H1 (cell line): ENCODE data around the gene PRICKLE2. TPM values are rescaled to one million over a fixed set of nuclear protein-coding genes. Genes with fewer than 3 reads are reported as not detected.

Source experiments
- CTCF ChIA-PET: fragments of 300-600 bp; sonication (Branson Sonifier 250); formaldehyde crosslinking; loops from one replicate; lab custom pipeline; 2021; ENCODE audit not compliant: partially characterized antibody; lab: Charles Lee
- POLR2A ChIA-PET: fragments of 300-600 bp; sonication (Branson Sonifier 250); formaldehyde crosslinking; loops from one replicate; lab custom pipeline; 2021; ENCODE audit warnings: inconsistent platforms; ENCODE audit not compliant: partially characterized antibody; lab: Charles Lee
- DNase-seq, 2 experiments: peaks; one replicate each; pipeline versions ENCODE4 v3.0.0 to v3.0.0-alpha.2; 2010 to 2022; ENCODE audit warnings: low spot score in 2 of 2, low read depth in 1 of 2, mixed read lengths in 1 of 2
- FAIRE-seq: peaks from 2 replicates; lab custom pipeline; 2011; peaks lifted over from hg19 to GRCh38; lab: Jason Lieb, UNC
- H2AFZ ChIP-seq: 2 replicates; pipeline ENCODE4 v1.8.1; 2012; ENCODE audit warnings: low read length, inconsistent platforms
- H2AK5ac ChIP-seq: 2 replicates; pipeline ENCODE4 v1.6.1; 2013; ENCODE audit warnings: low read depth, low read length
- H2BK120ac ChIP-seq: replicated peaks from 2 replicates; pipeline ENCODE3; 2013; ENCODE audit warnings: low read depth, low read length, inconsistent platforms
- H2BK12ac ChIP-seq: 2 replicates; pipeline ENCODE4 v1.6.1; 2013; ENCODE audit warnings: low read depth, low read length
- H2BK15ac ChIP-seq: 2 replicates; pipeline ENCODE4 v1.6.1; 2013; ENCODE audit warnings: low read length
- H2BK20ac ChIP-seq: 2 replicates; pipeline ENCODE4 v1.6.1; 2013; ENCODE audit warnings: low read length
- H2BK5ac ChIP-seq: 2 replicates; pipeline ENCODE4 v1.6.1; 2013; ENCODE audit warnings: low read depth, low read length
- H3K14ac ChIP-seq: 2 replicates; pipeline ENCODE4 v1.6.1; 2013; ENCODE audit warnings: inconsistent platforms; ENCODE audit not compliant: insufficient read length
- H3K18ac ChIP-seq: 2 replicates; pipeline ENCODE4 v1.6.1; 2013; ENCODE audit warnings: low read length; ENCODE audit errors: extremely low read depth
- H3K23ac ChIP-seq: 2 replicates; pipeline ENCODE4 v1.6.1; 2013; ENCODE audit warnings: inconsistent platforms; ENCODE audit not compliant: insufficient read length
- H3K23me2 ChIP-seq: 2 replicates; pipeline ENCODE4 v1.6.1; 2013; ENCODE audit warnings: low read depth, low read length
- H3K27ac ChIP-seq: 2 replicates; pipeline ENCODE4 v1.6.1; 2011; ENCODE audit warnings: low read depth, low read length, inconsistent platforms
- H3K27me3 ChIP-seq, 4 experiments: replicated peaks in 1 of 4; 1 replicate in 1 of 4; 2 replicates in 3 of 4; pipeline versions ENCODE4 v1.6.1 to v1.8.1; 2011 to 2013; ENCODE audit warnings: low read length in 3 of 4, mild to moderate bottlenecking in 3 of 4, inconsistent platforms in 2 of 4, mixed read lengths in 2 of 4, moderate library complexity in 1 of 4; ENCODE audit not compliant: control insufficient read depth in 3 of 4, insufficient read depth in 3 of 4; ENCODE audit errors: extremely low read depth in 1 of 4
- H3K36me3 ChIP-seq, 4 experiments: 2 replicates each; pipeline versions ENCODE4 v1.6.1 to v1.8.1; 2011 to 2013; ENCODE audit warnings: mild to moderate bottlenecking in 4 of 4, low read length in 3 of 4, moderate library complexity in 2 of 4, control low read depth in 1 of 4, inconsistent platforms in 1 of 4; ENCODE audit not compliant: insufficient read depth in 4 of 4, control insufficient read depth in 2 of 4
- H3K4ac ChIP-seq: replicated peaks from 2 replicates; pipeline ENCODE3; 2013; ENCODE audit warnings: low read length, low read depth, mixed read lengths, inconsistent platforms; ENCODE audit not compliant: insufficient read length
- H3K4me1 ChIP-seq, 4 experiments: replicated peaks in 1 of 4; 1 replicate in 1 of 4; 2 replicates in 3 of 4; pipeline versions ENCODE4 v1.6.1 to v1.8.1; 2011 to 2013; ENCODE audit warnings: low read length in 3 of 4, inconsistent platforms in 2 of 4, mixed read lengths in 1 of 4; ENCODE audit not compliant: insufficient read depth in 4 of 4, control insufficient read depth in 3 of 4
- H3K4me2 ChIP-seq, 2 experiments: 2 replicates each; pipeline versions ENCODE4 v1.6.1 to v1.8.1; 2011 to 2013; ENCODE audit warnings: low read depth in 2 of 2, low read length in 2 of 2, control low read depth in 1 of 2, inconsistent platforms in 1 of 2, mild to moderate bottlenecking in 1 of 2; ENCODE audit not compliant: insufficient read depth in 1 of 2
- H3K4me3 ChIP-seq, 4 experiments: fragments of 200-600, 300-600 bp in 1 of 4; sonication (generic), shearing (Covaris generic), sonication (Bioruptor Twin) in 1 of 4; 2 replicates each; pipeline versions ENCODE4 v1.5.1 to v1.8.1; 2011 to 2016; ENCODE audit warnings: low read length in 4 of 4, low read depth in 3 of 4, control low read depth in 2 of 4, inconsistent platforms in 2 of 4, mild to moderate bottlenecking in 2 of 4, mixed read lengths in 1 of 4, moderate library complexity in 1 of 4; ENCODE audit not compliant: insufficient read depth in 2 of 4; ENCODE audit errors: extremely low read depth in 1 of 4
- H3K56ac ChIP-seq: replicated peaks from 2 replicates; pipeline ENCODE3; 2013; ENCODE audit warnings: low read depth, mild to moderate bottlenecking, mixed read lengths, low read length, inconsistent platforms; ENCODE audit not compliant: insufficient read length
- H3K79me1 ChIP-seq: 2 replicates; pipeline ENCODE4 v1.6.1; 2013; ENCODE audit warnings: low read depth, low read length, control low read depth
- H3K79me2 ChIP-seq, 2 experiments: 2 replicates each; pipeline versions ENCODE4 v1.6.1 to v1.8.1; 2012 to 2013; ENCODE audit warnings: low read length in 2 of 2, mild to moderate bottlenecking in 2 of 2, inconsistent platforms in 1 of 2; ENCODE audit not compliant: insufficient read depth in 2 of 2, control insufficient read depth in 1 of 2
- H3K9ac ChIP-seq, 4 experiments: replicated peaks in 1 of 4; 1 replicate in 1 of 4; 2 replicates in 3 of 4; pipeline versions ENCODE4 v1.6.1 to v1.8.1; 2011 to 2013; ENCODE audit warnings: low read depth in 3 of 4, low read length in 3 of 4, control low read depth in 2 of 4, mild to moderate bottlenecking in 2 of 4, moderate library complexity in 2 of 4, inconsistent platforms in 1 of 4; ENCODE audit errors: extremely low read depth in 1 of 4
- H3K9me3 ChIP-seq, 2 experiments: 2 replicates each; pipeline versions ENCODE4 v1.6.1 to v1.8.1; 2012 to 2013; ENCODE audit warnings: mild to moderate bottlenecking in 2 of 2, moderate library complexity in 2 of 2, control low read depth in 1 of 2, inconsistent platforms in 1 of 2, low read depth in 1 of 2, low read length in 1 of 2, mixed read lengths in 1 of 2; ENCODE audit not compliant: insufficient read depth in 2 of 2
- H4K20me1 ChIP-seq, 2 experiments: replicated peaks in 1 of 2; 2 replicates each; pipeline versions ENCODE3 to v1.8.1; 2011 to 2013; ENCODE audit warnings: inconsistent platforms in 2 of 2, low read length in 2 of 2, mild to moderate bottlenecking in 1 of 2; ENCODE audit not compliant: insufficient read depth in 2 of 2, control insufficient read depth in 1 of 2
- H4K5ac ChIP-seq: 2 replicates; pipeline ENCODE4 v1.6.1; 2013; ENCODE audit warnings: low read length, low read depth, mixed read lengths, inconsistent platforms; ENCODE audit not compliant: insufficient read length
- H4K8ac ChIP-seq: 2 replicates; pipeline ENCODE4 v1.8.0; 2013; ENCODE audit warnings: mild to moderate bottlenecking, moderate library complexity, low read length, inconsistent platforms; ENCODE audit not compliant: insufficient read depth; ENCODE audit errors: extremely low read depth
- H4K91ac ChIP-seq: replicated peaks from 2 replicates; pipeline ENCODE3; 2013; ENCODE audit warnings: low read length, mixed read lengths, inconsistent platforms; ENCODE audit not compliant: insufficient read length
- BRCA1 ChIP-seq: IDR thresholded peaks from 2 replicates; pipeline ENCODE4 v1.6.1; 2012; ENCODE audit warnings: low read depth, low read length, improper control_type of control experiment
- CBX5 ChIP-seq: fragments of 300-800, 300-1000 bp; sonication (generic); IDR thresholded peaks from 2 replicates; pipeline ENCODE4 v1.7.1; 2016; ENCODE audit warnings: antibody characterized with exemption, low read length, low read depth
- CBX8 ChIP-seq: fragments of 300-800, 300-1000 bp; sonication (generic); IDR thresholded peaks from 2 replicates; pipeline ENCODE4 v1.7.1; 2016; ENCODE audit warnings: low read depth, low read length, borderline replicate concordance
- CTBP2 ChIP-seq: IDR thresholded peaks from 2 replicates; pipeline ENCODE4 v1.7.0; 2011; ENCODE audit warnings: borderline replicate concordance, mild to moderate bottlenecking, moderate library complexity, mixed read lengths, low read length; ENCODE audit not compliant: insufficient read depth, insufficient read length
- FOSL1 ChIP-seq: IDR thresholded peaks from 2 replicates; pipeline ENCODE4 v1.6.1; 2011; ENCODE audit warnings: mild to moderate bottlenecking, low read depth, low read length, moderate library complexity; ENCODE audit not compliant: insufficient read depth
- POLR2AphosphoS5 ChIP-seq: IDR thresholded peaks from 2 replicates; pipeline ENCODE4 v1.6.1; 2011; ENCODE audit warnings: low read depth, low read length
- RAD21 ChIP-seq, 2 experiments: IDR thresholded peaks in 1 of 2; conservative IDR thresholded peaks in 1 of 2; 2 replicates each; pipeline ENCODE4 v1.6.1; 2011; ENCODE audit warnings: low read depth in 2 of 2, low read length in 2 of 2, improper control_type of control experiment in 1 of 2, inconsistent platforms in 1 of 2, mild to moderate bottlenecking in 1 of 2, moderate library complexity in 1 of 2
- RBBP5 ChIP-seq: IDR thresholded peaks from 2 replicates; pipeline ENCODE4 v1.7.1; 2012; ENCODE audit warnings: low read depth, mild to moderate bottlenecking, inconsistent platforms, low read length, moderate library complexity, borderline replicate concordance
- RXRA ChIP-seq: IDR thresholded peaks from 2 replicates; pipeline ENCODE4 v1.6.1; 2011; ENCODE audit warnings: low read depth, mild to moderate bottlenecking, low read length, moderate library complexity; ENCODE audit not compliant: insufficient read depth
- SIRT6 ChIP-seq: IDR thresholded peaks from one replicate; pipeline ENCODE4 v1.7.1; 2012; ENCODE audit warnings: low read length, inconsistent platforms
- SIX5 ChIP-seq: IDR thresholded peaks from 2 replicates; pipeline ENCODE4 v1.6.1; 2011; ENCODE audit warnings: mild to moderate bottlenecking, low read depth, low read length
- SP4 ChIP-seq: IDR thresholded peaks from 2 replicates; pipeline ENCODE4 v1.6.1; 2012; ENCODE audit warnings: low read length, inconsistent platforms
- ZNF274 ChIP-seq: IDR thresholded peaks from 2 replicates; pipeline ENCODE4 v1.7.0; 2012; ENCODE audit warnings: low read length, borderline replicate concordance; ENCODE audit errors: extremely low read depth
- WGBS, 2 experiments: shearing (Covaris generic) in 1 of 2; methylation state at CpG; one replicate each; pipeline versions ENCODE4 v1.1.6 to v1.1.7; 2013 to 2015; ENCODE audit warnings: low lambda C conversion rate in 2 of 2, mixed read lengths in 2 of 2, inconsistent platforms in 1 of 2, low coverage in 1 of 2, missing lambda C conversion rate in 1 of 2; ENCODE audit not compliant: insufficient replicate concordance in 2 of 2, insufficient coverage in 1 of 2, insufficient read length in 1 of 2; ENCODE audit errors: extremely low coverage in 1 of 2, missing lambda C conversion rate in 1 of 2; 5-methylcytosine and 5-hydroxymethylcytosine counted together
- polyA plus RNA-seq, 7 experiments: library from polyadenylated mRNA; depleted of rRNA in 3 of 7; stranded (reverse) in 5 of 7; unstranded in 2 of 7; fragments of >200 nt in 5 of 7; fragments of 200-250 nt in 2 of 7; gene quantifications; 1 replicate in 5 of 7; 2 replicates in 1 of 7; 4 replicates in 1 of 7; pipeline versions ENCODE4 v1.2.1 to v1.2.3, GENCODE V29; 2011 to 2013; ENCODE audit warnings: missing spikeins in 2 of 7, mixed read lengths in 2 of 7
- total RNA-seq: library from RNA; stranded (reverse); fragmentation: NEBNext Ultra II Directional; extraction: Animal tissue kit (Norgen Biotek cat#: 25700); gene quantifications from 2 replicates; pipeline ENCODE4 v1.2.1, GENCODE V29; 2021

The PRICKLE2 gene
- total and polyA plus RNA-seq, 2 of the 8 experiments (the other 6 are each of a cell fraction or from before 2014, with no cell fraction given): 2.9 to 8.0 TPM

DNA sequence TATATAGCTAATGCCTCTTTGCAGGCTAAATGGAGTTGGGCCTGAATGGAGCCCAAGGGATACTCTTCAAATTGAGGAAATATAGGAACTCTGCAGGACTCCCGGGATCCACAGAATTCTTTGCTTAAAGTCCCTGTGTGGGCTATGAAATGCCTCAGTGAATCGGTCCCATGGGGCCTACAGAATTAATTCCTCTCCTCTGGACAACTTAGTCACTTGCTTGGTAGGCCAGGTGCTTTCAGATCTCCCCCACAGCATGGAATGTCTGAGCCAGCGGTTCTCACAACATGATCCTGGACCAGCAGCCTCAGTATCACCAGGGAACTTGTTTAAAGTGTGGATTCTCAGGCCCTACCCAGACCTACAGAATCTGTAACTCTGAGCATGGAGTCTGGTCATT lies 15.1 kb upstream of the PRICKLE2 start:
- no peak overlapping the region for H3K9ac ChIP-seq
- CTCF ChIA-PET: interaction anchor here (0.8 to 1.6 kb wide), 5 partner anchors 9 to 223 kb away, joined by 3 to 8 read pairs (median 3); no protein-coding TSS in a partner anchor
- no peaks in the 10 kb centered on the region; the same call in 1 of the 2 replicates for H3K23me2 ChIP-seq
- TF ChIP-seq FOSL1: no peak
- no peak for TF ChIP-seq SIX5
- TF ChIP-seq RBBP5: no peak
- no peak for TF ChIP-seq ZNF274
- no peak for TF ChIP-seq CBX8
- TF ChIP-seq POLR2AphosphoS5: no peak
- TF ChIP-seq BRCA1: no peak
- TF ChIP-seq CTBP2: no peak
- no peak for TF ChIP-seq SIRT6
- TF ChIP-seq CBX5: no peak
- TF ChIP-seq SP4: no peak
- TF ChIP-seq RXRA: no peak
- TF ChIP-seq RAD21 (IDR thresholded peaks at IDR 0.05 in 1 of 2, conservative IDR thresholded peaks at IDR 0.05 in 1 of 2; ENCODE audit: low read depth in 2 of 2, low read length in 2 of 2): no peak

More for the DNA sequence above, 15.1 kb upstream of the PRICKLE2 start:
- Histone ChIP-seq H3K4ac (no peak overlapping the region), H3K4me2 (no peak overlapping the region), H3K9me3 (peaks cover 9 to 10% of the 10 kb centered on the region in 2 experiments; a peak in 2 of 4 replicates), H3K27me3 (no peaks in the 10 kb centered on the region), H2AFZ (no peak overlapping the region), H2BK20ac (no peak overlapping the region), H4K8ac (no peak overlapping the region), H3K14ac (no peak overlapping the region), H2BK15ac (no peak overlapping the region), H2AK5ac (no peak overlapping the region), H4K20me1 (peaks cover 0 to 1% of the 10 kb centered on the region in 2 experiments), H2BK5ac (no peak overlapping the region), H3K36me3 (peaks cover 0 to 5% (median 0%) of the 10 kb centered on the region in 4 experiments; a peak in 1 of 8 replicates), H3K23ac (no peak overlapping the region), H3K4me3 (no peak overlapping the region), H2BK120ac (no peak overlapping the region), H3K79me2 (no peaks in the 10 kb centered on the region), H4K91ac (no peak overlapping the region), H3K4me1 (peaks cover 3 to 9% (median 4%) of the 10 kb centered on the region in 4 experiments), H3K79me1 (no peaks in the 10 kb centered on the region), H3K27ac (no peak overlapping the region), H3K18ac (no peak overlapping the region), H3K56ac (no peak overlapping the region), H2BK12ac (peak overlapping the region; percentile 41; the same call in 1 of the 2 replicates), H4K5ac (no peak overlapping the region)
- 93% methylated on average over 3 of the region's 3 CpGs; no CpG with 5 or more reads in 1 of the 2 experiments for WGBS, 2 experiments
- POLR2A ChIA-PET: interaction anchor here (1.2 to 1.7 kb wide), 2 partner anchors 13 to 17 kb away, joined by 3 to 5 read pairs; no protein-coding TSS in a partner anchor
- no peak for FAIRE-seq
- no peak for DNase-seq
